HCEC 1CT (cell line): ENCODE measurements around the gene TESPA1.
"Not testable (repeated sequence)": the region's sequence is repeated elsewhere in the genome, so short reads cannot be mapped to it uniquely, and the experiment has no call there.

Source experiments
- DNase-seq: peaks from one replicate; pipeline ENCODE4 v3.0.0-alpha.2; 2017

TESPA1 gene

GRCh38 chr12:54984658-54985376 lies at the start of gene TESPA1:
Gene TESPA1, minus strand, starts transcription at chr12:54984762. Its CDS starts 10,200 bp downstream, at chr12:54974562.
- peak; percentile 13 for DNase-seq

- no peak for DNase-seq
Measured at GRCh38 chr12:55034218-55034617, 49.7 kb upstream of the TESPA1 start.

GRCh38 chr12:55025508-55025907 lies 40.9 kb upstream of the TESPA1 start:
- DNase-seq, result no peak

DNA sequence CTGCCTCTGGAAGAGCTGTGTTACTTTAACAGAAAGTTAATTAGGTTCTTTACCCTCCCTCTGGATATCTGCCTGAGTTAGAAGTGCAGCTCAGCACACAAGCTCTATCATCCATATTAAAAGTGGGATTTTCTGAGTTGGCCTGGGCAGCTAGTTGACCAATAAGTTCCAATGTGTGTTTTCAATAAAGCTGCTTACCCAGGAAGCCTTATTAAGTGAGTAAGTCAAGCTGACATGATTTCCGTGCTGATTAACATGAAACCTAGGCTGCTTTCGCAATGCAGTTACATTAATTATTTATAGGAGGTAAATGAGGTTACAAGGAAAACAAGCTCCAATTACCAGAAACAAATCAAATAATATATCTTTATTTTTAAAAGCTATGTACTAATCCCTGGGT lies 40.0 kb upstream of the TESPA1 start:
- no peak for DNase-seq

GRCh38 chr12:55019784-55020183 lies 35.2 kb upstream of the TESPA1 start, which contains the start of gene NEUROD4:
Gene NEUROD4, plus strand, starts transcription at chr12:55019974. Its CDS starts 6,466 bp downstream, at chr12:55026440.
- DNase-seq, result peak; percentile 48

DNA sequence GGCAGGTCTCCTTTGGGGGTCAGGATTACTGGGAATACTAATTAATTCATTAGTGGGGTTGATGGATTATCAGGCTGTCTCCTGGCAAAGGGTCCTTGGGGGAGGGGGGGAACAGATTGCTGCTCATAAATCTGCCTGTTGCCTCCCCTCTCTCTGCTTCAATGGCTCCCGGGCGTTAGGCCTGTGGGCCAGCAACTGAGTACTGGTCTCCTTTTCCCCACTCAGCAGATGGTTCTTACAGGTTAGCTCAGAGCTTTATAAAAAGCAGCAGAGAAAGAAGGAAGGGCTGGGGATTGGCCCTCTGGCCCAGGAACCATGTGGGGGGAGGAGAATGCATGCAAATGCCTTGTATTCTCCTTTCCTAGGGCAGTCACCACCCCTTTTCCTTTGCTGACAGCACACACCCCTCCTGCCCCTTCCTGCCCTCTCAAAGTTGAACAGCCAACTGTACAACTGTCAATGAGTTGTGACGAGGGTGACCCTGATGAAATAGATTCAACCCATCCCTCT lies 32.9 kb upstream of the TESPA1 start:
- no peak for DNase-seq

DNA sequence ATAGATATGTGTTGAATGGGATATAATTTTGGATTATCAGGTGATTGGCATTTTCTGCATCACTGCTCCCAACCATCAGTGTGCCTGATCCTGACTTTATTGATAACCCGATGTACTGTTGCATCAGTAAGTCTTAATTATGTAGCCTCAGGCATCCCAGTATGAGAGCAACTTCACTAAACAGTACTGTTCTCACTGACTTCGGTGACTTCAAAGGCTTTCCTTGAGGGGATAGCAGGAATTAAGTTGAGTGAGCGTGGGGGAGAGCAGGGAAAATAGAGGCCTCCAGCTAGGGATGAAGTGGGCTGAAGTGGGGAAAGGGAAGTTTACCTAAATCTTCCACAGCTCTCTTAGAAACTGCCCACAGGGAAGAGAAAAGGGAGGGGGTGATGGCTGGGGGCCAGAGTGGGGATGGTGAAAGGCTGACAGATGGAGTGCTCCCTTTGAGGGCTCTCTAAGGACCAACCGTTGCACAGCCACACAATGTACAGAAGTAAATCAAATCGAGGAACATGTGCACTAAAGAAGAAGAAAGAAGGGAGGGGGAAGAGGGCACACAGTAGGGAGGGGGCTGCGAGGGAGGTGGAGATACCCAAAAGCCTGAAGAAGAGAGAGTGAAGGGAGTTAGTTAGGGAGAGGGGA lies 24.5 kb upstream of the TESPA1 start:
- no peak for DNase-seq

DNA sequence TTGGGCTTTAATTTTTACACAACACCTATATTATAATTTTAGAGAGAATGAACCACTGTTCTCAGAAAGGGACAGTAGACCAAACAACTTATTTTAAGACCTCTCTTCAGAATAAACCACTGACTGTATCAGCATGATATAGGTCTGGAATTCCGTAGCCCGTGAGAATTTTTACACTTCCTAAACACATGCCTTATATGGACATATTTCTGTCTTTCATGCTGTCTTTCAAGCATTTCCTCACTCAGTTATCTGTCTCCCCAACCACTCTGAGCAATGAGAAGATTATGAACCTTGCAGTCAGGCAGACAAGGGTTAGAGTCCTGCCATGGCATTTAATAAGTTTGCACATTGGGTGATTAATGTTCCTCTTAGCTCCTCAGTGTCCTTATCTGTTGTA lies 17.8 kb upstream of the TESPA1 start:
- DNase-seq, result no peak

- no peak for DNase-seq
Measured at GRCh38 chr12:55001198-55001868, 16.8 kb upstream of the TESPA1 start.

- DNase-seq, result no peak
Measured at GRCh38 chr12:54998958-54999510, 14.5 kb upstream of the TESPA1 start.

- DNase-seq, result no peak
Measured at GRCh38 chr12:54997929-54998522, 13.5 kb upstream of the TESPA1 start.

DNA sequence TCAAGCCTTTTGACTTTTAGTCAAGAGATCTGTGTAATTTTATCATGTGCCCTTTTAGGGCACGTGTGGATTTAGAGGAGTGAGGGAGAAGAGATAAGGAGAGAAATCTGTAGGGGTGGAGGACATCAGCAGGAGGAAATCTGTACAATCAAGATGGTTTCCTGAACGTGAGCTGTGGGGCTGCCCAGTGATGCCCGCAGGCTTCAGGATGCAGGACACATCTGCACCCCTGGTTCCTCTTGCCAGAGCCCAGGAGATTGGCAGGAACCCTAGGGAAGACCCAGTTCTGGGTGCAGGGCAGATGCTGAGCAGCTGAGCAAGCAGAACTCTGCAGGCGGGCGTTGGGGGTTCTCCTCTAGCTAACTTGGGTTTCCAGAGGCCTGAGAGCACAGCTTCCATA lies 11.6 kb upstream of the TESPA1 start:
- no peak for DNase-seq

DNA sequence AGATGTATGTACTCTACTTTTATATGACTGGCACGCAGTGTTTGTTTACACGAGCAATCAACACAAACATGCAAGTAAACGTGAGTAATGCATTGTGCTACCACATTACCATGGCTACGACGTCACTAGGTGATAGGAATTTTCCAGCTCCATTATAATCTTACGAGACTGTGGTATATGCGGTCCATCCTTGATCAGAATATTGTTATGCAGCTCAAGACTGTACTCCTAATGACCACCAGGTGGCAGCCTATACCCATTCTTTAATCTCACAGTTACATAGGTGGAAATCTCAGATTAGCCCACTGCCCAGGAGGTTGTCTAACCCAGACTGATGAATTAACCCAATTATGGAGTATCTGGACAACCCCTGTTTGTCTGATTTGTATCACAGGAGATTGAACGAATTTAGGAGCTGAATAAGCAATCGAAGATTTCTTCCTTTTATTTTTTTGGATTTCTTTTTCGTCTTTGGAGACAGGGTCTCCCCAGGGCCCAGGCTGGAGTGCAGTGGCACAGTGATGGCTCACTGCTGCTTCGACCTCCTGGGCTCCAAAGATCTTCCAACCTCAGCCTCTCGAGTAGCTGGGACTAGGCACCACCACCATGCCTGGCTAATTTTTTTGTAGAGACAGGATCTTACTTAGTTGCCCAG lies 8.7 kb upstream of the TESPA1 start:
- peak; percentile 63 for DNase-seq

- DNase-seq, result no peak
Measured at GRCh38 chr12:54991991-54992375, 7.4 kb upstream of the TESPA1 start.

GRCh38 chr12:54991161-54991990 lies 6.8 kb upstream of the TESPA1 start:
- DNase-seq, result no peak

DNA sequence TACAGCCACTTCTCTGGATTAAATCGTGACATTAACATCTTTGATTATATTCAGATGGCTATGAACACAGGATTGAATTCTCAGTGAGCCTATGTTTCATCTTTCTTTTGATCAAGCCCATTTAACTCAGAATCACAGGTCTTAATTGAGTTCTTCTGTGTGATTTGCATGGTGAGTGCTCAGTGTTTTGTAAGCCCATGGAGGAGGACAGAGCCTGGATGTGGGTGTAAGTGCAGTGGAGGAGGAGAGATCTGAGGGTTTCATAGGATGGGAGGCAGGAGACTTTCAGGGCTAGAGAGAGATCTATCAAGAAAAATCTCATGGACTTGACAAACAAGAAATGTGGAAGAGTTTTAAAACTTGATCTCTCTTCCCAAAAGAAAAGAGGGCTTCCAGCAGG lies 5.3 kb upstream of the TESPA1 start:
- no peak for DNase-seq

DNA sequence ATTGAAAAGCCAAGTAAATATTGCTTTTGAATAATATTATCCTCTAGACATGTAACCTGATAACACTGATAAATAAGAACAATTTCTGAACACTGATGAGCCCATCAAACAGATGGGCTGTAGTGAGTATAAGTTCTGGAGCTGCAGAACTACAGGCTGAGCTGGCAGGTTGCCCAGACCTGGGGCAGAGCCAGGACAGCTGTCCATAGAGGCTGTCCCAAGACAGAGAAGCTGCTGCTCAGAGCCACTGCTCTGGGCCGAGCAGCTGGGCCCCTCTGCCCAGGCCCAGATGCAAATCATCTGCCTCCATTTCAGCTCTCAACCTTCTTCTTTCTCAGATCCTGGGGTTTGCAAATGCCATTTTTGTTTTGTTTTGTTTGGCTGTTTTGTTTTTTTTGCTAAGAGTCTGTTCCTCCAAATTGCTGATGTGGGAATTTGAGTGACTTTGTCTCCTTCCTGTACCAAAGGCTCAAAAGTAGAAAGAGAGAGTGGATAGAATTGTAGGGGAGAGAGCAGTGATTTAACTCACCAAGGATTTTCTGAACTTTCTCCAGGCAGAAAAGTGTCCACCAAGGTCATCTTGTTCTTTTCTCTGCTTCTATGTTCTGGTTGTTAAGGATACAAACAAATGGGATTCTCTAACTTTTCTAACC lies 4.0 kb upstream of the TESPA1 start:
- DNase-seq, result peak; percentile 32

- no peak for DNase-seq
Measured at GRCh38 chr12:54987611-54988231, 3.2 kb upstream of the TESPA1 start.

DNA sequence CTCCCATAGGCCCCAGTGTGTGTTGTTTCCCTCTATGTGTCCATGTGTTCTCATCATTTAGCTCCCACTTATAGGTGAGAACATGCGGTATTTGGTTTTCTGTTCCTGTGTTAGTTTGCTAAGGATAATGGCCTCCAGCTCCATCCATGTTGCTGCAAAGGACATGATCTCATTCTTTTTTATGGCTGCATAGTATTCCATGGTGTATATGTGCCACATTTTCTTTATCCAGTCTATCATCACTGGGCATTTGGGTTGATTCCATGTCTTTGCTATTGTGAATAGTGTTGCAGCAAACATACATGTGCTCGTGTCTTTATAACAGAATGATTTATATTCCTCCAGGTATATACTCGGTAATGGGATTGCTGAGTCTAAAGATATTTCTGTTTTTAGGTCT lies 2.2 kb upstream of the TESPA1 start:
- DNase-seq, result not testable (repeated sequence)

- DNase-seq, result no peak
Measured at GRCh38 chr12:54983536-54984101, 943 bp downstream of the TESPA1 start.
